GM12873 (cell line): ENCODE results near the gene JAKMIP3.

Experiments
- TF ChIP-seq, protein P1 (sequence below): IDR thresholded peaks from 2 replicates; pipeline ENCODE4 v1.5.1; 2012; ENCODE audit warnings: low read depth, mild to moderate bottlenecking, moderate library complexity, low read length, control low read depth; ENCODE audit not compliant: insufficient read depth; ENCODE audit errors: missing control alignments

JAKMIP3 gene

GRCh38 chr10:132066812-132067211 is 1.1 kb downstream of the JAKMIP3 start:
- TF ChIP-seq, protein P1, sequence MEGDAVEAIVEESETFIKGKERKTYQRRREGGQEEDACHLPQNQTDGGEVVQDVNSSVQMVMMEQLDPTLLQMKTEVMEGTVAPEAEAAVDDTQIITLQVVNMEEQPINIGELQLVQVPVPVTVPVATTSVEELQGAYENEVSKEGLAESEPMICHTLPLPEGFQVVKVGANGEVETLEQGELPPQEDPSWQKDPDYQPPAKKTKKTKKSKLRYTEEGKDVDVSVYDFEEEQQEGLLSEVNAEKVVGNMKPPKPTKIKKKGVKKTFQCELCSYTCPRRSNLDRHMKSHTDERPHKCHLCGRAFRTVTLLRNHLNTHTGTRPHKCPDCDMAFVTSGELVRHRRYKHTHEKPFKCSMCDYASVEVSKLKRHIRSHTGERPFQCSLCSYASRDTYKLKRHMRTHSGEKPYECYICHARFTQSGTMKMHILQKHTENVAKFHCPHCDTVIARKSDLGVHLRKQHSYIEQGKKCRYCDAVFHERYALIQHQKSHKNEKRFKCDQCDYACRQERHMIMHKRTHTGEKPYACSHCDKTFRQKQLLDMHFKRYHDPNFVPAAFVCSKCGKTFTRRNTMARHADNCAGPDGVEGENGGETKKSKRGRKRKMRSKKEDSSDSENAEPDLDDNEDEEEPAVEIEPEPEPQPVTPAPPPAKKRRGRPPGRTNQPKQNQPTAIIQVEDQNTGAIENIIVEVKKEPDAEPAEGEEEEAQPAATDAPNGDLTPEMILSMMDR: no peak

DNA sequence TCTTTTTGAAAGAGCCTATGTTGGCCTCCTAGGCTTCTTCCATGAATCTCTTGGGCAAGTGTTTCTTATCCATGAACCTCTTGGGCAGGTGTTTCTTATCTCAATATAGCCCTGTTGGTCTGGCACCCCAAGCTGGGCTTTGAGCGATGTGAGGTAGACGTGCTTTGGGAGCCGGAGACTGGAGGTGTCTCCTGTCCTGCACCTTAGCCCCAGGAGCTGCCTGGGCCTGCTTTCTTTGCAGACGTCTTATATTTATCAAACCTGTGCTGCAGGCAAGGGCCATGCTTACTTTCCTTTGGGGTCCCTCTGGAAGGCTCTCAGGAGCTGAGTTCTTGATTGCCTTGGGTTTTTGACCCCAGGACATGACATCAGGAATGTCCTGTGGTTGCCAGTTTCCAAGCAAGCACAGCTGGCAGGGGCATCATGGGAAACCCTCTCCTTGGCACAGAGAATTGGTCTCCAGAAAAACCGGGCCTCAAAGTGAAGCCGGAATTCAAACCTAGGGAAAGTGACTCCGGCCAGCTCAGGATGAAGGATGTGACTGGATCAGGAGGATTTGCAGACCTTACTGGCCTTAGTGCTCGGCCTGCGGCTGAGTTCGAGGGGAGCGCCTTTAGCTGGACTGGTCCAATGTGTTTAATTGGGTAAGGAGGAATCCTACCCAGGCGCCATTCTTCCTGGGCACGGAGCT is 2.8 kb downstream of the JAKMIP3 start:
- TF ChIP-seq, protein P1: no peak

DNA sequence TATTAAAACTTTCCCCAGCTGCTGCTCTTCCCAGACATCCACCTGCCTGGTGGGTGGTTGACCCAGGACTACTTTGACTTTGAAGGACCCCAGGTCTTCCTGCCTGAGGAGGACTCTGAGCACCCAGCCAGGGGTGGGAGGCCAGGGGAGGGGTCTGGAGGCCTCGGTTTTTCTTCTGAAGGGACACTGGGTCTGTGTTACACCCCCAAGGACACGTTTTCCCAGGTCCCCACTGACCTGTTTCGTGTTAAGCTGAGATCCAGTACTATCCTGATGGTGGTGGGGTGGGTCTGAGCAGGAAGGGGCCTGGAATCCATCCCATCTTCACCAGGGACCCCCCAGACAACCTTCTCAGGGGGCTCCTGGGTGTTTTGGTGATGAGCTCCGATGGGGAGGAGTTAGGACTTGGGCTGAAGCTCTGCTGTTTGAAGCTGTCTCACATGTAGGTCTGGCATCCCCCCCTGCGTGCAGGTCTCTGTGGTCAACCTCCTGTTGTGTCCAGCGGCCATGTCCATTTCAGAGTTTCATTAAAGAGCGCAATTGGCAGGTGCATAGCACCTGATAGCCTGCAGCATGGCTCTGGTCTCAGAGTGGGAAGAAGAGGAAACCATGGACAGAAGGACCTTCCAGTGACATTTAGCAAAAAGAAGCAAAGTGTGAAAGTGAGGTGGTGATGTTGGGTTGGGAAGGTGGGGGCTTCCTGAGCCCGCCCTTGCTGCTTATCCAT is 3.5 kb downstream of the JAKMIP3 start:
- TF ChIP-seq, protein P1: no peak

DNA sequence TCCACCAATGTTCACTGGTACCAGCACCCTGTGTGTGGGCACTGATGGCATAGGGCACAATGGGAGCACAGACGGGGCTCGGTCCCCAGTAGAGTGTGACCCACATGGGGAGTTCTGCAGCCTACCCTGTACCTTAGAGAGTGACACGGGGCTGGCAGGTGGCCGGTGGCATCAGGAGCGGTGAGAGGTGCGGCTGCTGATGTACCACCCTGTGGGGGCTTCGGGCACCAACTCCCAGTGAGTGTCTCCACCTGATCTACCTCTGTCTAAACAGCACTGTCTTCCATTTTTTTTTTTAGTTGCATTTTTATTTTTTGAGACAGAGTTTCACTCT is 4.1 kb downstream of the JAKMIP3 start:
- TF ChIP-seq, protein P1: no peak

- TF ChIP-seq, protein P1: no peak
Observed at GRCh38 chr10:132070724-132071123, 5.0 kb downstream of the JAKMIP3 start.

DNA sequence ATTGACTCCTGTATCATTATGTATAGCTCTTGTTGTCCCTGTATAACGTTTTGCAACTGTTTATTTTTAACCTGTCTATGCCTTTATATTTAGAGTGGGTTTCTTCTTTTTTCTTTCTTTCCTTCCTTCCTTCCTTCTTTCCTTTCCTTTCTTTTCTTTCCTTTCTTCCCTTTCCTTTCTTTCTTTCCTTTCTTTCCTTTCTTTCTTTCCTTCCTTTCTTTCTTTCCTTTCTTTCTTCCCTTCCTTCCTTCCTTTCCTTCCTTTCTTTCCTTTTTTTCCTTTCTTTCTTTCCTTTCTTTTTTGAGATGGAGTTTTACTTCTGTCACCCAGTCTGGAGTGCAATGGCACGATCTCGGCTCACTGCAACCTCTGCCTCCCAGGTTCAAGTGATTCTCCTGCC is 5.9 kb downstream of the JAKMIP3 start:
- TF ChIP-seq, protein P1: no peak

DNA sequence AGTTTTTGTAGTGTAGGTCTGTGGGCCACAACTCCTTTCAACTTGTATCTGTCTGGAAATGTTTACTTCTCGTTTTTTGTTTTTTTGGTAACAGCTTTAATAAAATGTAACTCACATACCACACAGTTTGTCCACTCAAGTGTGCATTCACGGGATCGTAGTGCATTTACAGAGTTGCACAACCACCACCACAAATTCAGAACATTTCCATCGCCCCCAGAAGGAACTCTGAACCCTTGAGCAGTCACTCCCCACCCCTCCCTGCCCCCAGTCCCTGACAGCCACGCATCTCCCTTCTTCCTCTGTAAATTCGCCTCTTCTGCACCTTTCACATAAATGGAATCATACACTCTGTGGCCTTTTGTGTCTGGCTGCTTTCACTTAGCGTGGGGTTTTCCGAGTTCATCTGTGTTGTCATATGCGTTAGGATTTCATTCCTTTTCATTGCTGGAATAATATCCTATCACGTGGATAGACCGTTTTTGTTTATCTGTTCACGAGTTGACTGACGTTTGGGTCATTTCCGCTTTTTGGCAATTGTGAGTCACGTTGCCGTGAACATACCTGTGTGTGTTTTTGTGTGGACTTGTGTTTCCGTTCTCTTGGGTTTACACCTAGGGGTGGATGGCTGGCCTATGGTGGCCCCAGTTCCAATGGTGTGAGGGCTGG is 10.3 kb downstream of the JAKMIP3 start:
- TF ChIP-seq, protein P1: no peak
